ENCODE measurements around the gene SEPTIN10.

SEPTIN10 gene

GRCh38 chr2:109528811-109529501, 84.8 kb downstream of the SEPTIN10 start:
- Histone ChIP-seq H3K27ac (ENCODE audit: low read depth, low read length, severe bottlenecking) (no peak overlapping the region), H3K4me3 (ENCODE audit: extremely low read depth, insufficient read depth, low read length, poor library complexity, severe bottlenecking) (no peak overlapping the region), H3K4me1 (ENCODE audit: control insufficient read depth, insufficient read depth, low read length, poor library complexity, severe bottlenecking) (peaks cover 9% of the 10 kb centered on the region), H3K36me3 (ENCODE audit: control insufficient read depth, insufficient read depth, low read length) (no peaks in the 10 kb centered on the region), H3K9me3 (ENCODE audit: control insufficient read depth, low read length) (no peaks in the 10 kb centered on the region)
- 95 to 96% methylated on average over 21 of the region's 21 CpGs for WGBS, 2 experiments (ENCODE audit: insufficient coverage in 2 of 2)

- Histone ChIP-seq H3K27ac (ENCODE audit: low read depth, low read length, severe bottlenecking) (no peak overlapping the region), H3K4me1 (ENCODE audit: control insufficient read depth, insufficient read depth, low read length, poor library complexity, severe bottlenecking) (peaks cover 9% of the 10 kb centered on the region), H3K4me3 (ENCODE audit: extremely low read depth, insufficient read depth, low read length, poor library complexity, severe bottlenecking) (no peak overlapping the region), H3K9me3 (ENCODE audit: control insufficient read depth, low read length) (no peaks in the 10 kb centered on the region), H3K36me3 (ENCODE audit: control insufficient read depth, insufficient read depth, low read length) (no peaks in the 10 kb centered on the region)
- WGBS, 2 experiments (ENCODE audit: insufficient coverage in 2 of 2) = 88 to 90% methylated on average over 13 of the region's 16 CpGs
Measured at GRCh38 chr2:109527846-109528705, 85.7 kb downstream of the SEPTIN10 start.

GRCh38 chr2:109527079-109527478, 86.7 kb downstream of the SEPTIN10 start:
- H3K4me1 ChIP-seq (ENCODE audit: control insufficient read depth, insufficient read depth, low read length, poor library complexity, severe bottlenecking) = peaks cover 9% of the 10 kb centered on the region
- no peak overlapping the region for H3K27ac ChIP-seq (ENCODE audit: low read depth, low read length, severe bottlenecking)
- 88 to 94% methylated on average over 4 to 6 of the region's 6 CpGs for WGBS, 2 experiments (ENCODE audit: insufficient coverage in 2 of 2)
- no peaks in the 10 kb centered on the region for H3K36me3 ChIP-seq (ENCODE audit: control insufficient read depth, insufficient read depth, low read length)
- H3K9me3 ChIP-seq (ENCODE audit: control insufficient read depth, low read length) = no peaks in the 10 kb centered on the region
- no peak overlapping the region for H3K4me3 ChIP-seq (ENCODE audit: extremely low read depth, insufficient read depth, low read length, poor library complexity, severe bottlenecking)

GRCh38 chr2:109526442-109526970, 87.3 kb downstream of the SEPTIN10 start:
- 86 to 98% methylated on average over 10 to 11 of the region's 11 CpGs for WGBS, 2 experiments (ENCODE audit: insufficient coverage in 2 of 2)
- no peak overlapping the region for H3K4me3 ChIP-seq (ENCODE audit: extremely low read depth, insufficient read depth, low read length, poor library complexity, severe bottlenecking)
- H3K27ac ChIP-seq (ENCODE audit: low read depth, low read length, severe bottlenecking) = no peak overlapping the region

GRCh38 chr2:109525836-109526235, 87.9 kb downstream of the SEPTIN10 start:
- no peak overlapping the region for H3K27ac ChIP-seq (ENCODE audit: low read depth, low read length, severe bottlenecking)
- H3K4me1 ChIP-seq (ENCODE audit: control insufficient read depth, insufficient read depth, low read length, poor library complexity, severe bottlenecking) = peaks cover 9% of the 10 kb centered on the region
- 82 to 90% methylated on average over 4 of the region's 4 CpGs for WGBS, 2 experiments (ENCODE audit: insufficient coverage in 2 of 2)
- H3K36me3 ChIP-seq (ENCODE audit: control insufficient read depth, insufficient read depth, low read length) = no peaks in the 10 kb centered on the region
- no peak overlapping the region for H3K4me3 ChIP-seq (ENCODE audit: extremely low read depth, insufficient read depth, low read length, poor library complexity, severe bottlenecking)
- H3K9me3 ChIP-seq (ENCODE audit: control insufficient read depth, low read length) = no peaks in the 10 kb centered on the region

More at GRCh38 chr2:109526442-109526970, 87.3 kb downstream of the SEPTIN10 start:
- H3K9me3 ChIP-seq (ENCODE audit: control insufficient read depth, low read length) = no peaks in the 10 kb centered on the region
- H3K4me1 ChIP-seq (ENCODE audit: control insufficient read depth, insufficient read depth, low read length, poor library complexity, severe bottlenecking) = peaks cover 9% of the 10 kb centered on the region
- no peaks in the 10 kb centered on the region for H3K36me3 ChIP-seq (ENCODE audit: control insufficient read depth, insufficient read depth, low read length)

GRCh38 chr2:109523536-109524361, 90.0 kb downstream of the SEPTIN10 start:
- H3K27ac ChIP-seq (ENCODE audit: low read depth, low read length, severe bottlenecking) = no peak overlapping the region
- no peak overlapping the region for H3K4me3 ChIP-seq (ENCODE audit: extremely low read depth, insufficient read depth, low read length, poor library complexity, severe bottlenecking)
- 91 to 93% methylated on average over 7 to 9 of the region's 13 CpGs for WGBS, 2 experiments (ENCODE audit: insufficient coverage in 2 of 2)
- no peaks in the 10 kb centered on the region for H3K36me3 ChIP-seq (ENCODE audit: control insufficient read depth, insufficient read depth, low read length)
- H3K4me1 ChIP-seq (ENCODE audit: control insufficient read depth, insufficient read depth, low read length, poor library complexity, severe bottlenecking) = peaks cover 4% of the 10 kb centered on the region
- no peaks in the 10 kb centered on the region for H3K9me3 ChIP-seq (ENCODE audit: control insufficient read depth, low read length)

- no peak overlapping the region for H3K27ac ChIP-seq (ENCODE audit: low read depth, low read length, severe bottlenecking)
- 78 to 80% methylated on average over 3 to 4 of the region's 6 CpGs for WGBS, 2 experiments (ENCODE audit: insufficient coverage in 2 of 2)
- H3K36me3 ChIP-seq (ENCODE audit: control insufficient read depth, insufficient read depth, low read length) = no peaks in the 10 kb centered on the region
- no peaks in the 10 kb centered on the region for H3K9me3 ChIP-seq (ENCODE audit: control insufficient read depth, low read length)
- no peak overlapping the region for H3K4me3 ChIP-seq (ENCODE audit: extremely low read depth, insufficient read depth, low read length, poor library complexity, severe bottlenecking)
- H3K4me1 ChIP-seq (ENCODE audit: control insufficient read depth, insufficient read depth, low read length, poor library complexity, severe bottlenecking) = peaks cover 4% of the 10 kb centered on the region
Measured at GRCh38 chr2:109523121-109523520, 90.6 kb downstream of the SEPTIN10 start.

GRCh38 chr2:109522063-109522374, 91.7 kb downstream of the SEPTIN10 start:
- H3K9me3 ChIP-seq (ENCODE audit: control insufficient read depth, low read length) = no peaks in the 10 kb centered on the region
- no peak overlapping the region for H3K4me3 ChIP-seq (ENCODE audit: extremely low read depth, insufficient read depth, low read length, poor library complexity, severe bottlenecking)
- H3K4me1 ChIP-seq (ENCODE audit: control insufficient read depth, insufficient read depth, low read length, poor library complexity, severe bottlenecking) = no peaks in the 10 kb centered on the region
- WGBS, 2 experiments (ENCODE audit: insufficient coverage in 2 of 2) = 92 to 96% methylated on average over 4 of the region's 7 CpGs
- no peaks in the 10 kb centered on the region for H3K36me3 ChIP-seq (ENCODE audit: control insufficient read depth, insufficient read depth, low read length)
- H3K27ac ChIP-seq (ENCODE audit: low read depth, low read length, severe bottlenecking) = no peak overlapping the region

- Histone ChIP-seq H3K4me3 (ENCODE audit: extremely low read depth, insufficient read depth, low read length, poor library complexity, severe bottlenecking) (no peak overlapping the region), H3K9me3 (ENCODE audit: control insufficient read depth, low read length) (no peaks in the 10 kb centered on the region), H3K27ac (ENCODE audit: low read depth, low read length, severe bottlenecking) (no peak overlapping the region), H3K4me1 (ENCODE audit: control insufficient read depth, insufficient read depth, low read length, poor library complexity, severe bottlenecking) (no peaks in the 10 kb centered on the region), H3K36me3 (ENCODE audit: control insufficient read depth, insufficient read depth, low read length) (no peaks in the 10 kb centered on the region)
- 87 to 88% methylated on average over 12 to 16 of the region's 20 CpGs for WGBS, 2 experiments (ENCODE audit: insufficient coverage in 2 of 2)
Measured at GRCh38 chr2:109521233-109522062, 92.3 kb downstream of the SEPTIN10 start.

- H3K9me3 ChIP-seq (ENCODE audit: control insufficient read depth, low read length) = no peaks in the 10 kb centered on the region
- WGBS, 2 experiments (ENCODE audit: insufficient coverage in 2 of 2) = 89 to 94% methylated on average over 4 of the region's 4 CpGs
- no peak overlapping the region for H3K27ac ChIP-seq (ENCODE audit: low read depth, low read length, severe bottlenecking)
Measured at GRCh38 chr2:109519513-109519912, 94.3 kb downstream of the SEPTIN10 start.

More at GRCh38 chr2:109519513-109519912, 94.3 kb downstream of the SEPTIN10 start:
- H3K36me3 ChIP-seq (ENCODE audit: control insufficient read depth, insufficient read depth, low read length) = no peaks in the 10 kb centered on the region
- H3K4me1 ChIP-seq (ENCODE audit: control insufficient read depth, insufficient read depth, low read length, poor library complexity, severe bottlenecking) = no peaks in the 10 kb centered on the region
- no peak overlapping the region for H3K4me3 ChIP-seq (ENCODE audit: extremely low read depth, insufficient read depth, low read length, poor library complexity, severe bottlenecking)

Measured in mesodermal cell (in vitro differentiated cells).